Measurements from ENCODE around the gene EXOSC5. TPM values are rescaled to one million over a fixed set of nuclear protein-coding genes. Genes with fewer than 3 reads are reported as not detected.

The EXOSC5 gene
- total RNA-seq, 1 experiment from 2014 or later = 24.4 TPM

GRCh38 chr19:41431426-41432386 lies 34.5 kb upstream of the EXOSC5 start:
- peaks cover 48% of the 10 kb centered on the region for H3K36me3 ChIP-seq
- no peak overlapping the region for H3K4me3 ChIP-seq
- H3K9me3 ChIP-seq (replicated peaks) = no peaks in the 10 kb centered on the region
- no peaks in the 10 kb centered on the region for H3K4me1 ChIP-seq (replicated peaks)
- DNase-seq (ENCODE audit: low read depth in 1 of 2, low spot score in 2 of 2) = no peak
- no peak overlapping the region for H3K27ac ChIP-seq
- no peaks in the 10 kb centered on the region for H3K27me3 ChIP-seq (replicated peaks)

- DNase-seq (ENCODE audit: low read depth in 1 of 2, low spot score in 2 of 2) = no peak
- Histone ChIP-seq H3K4me3 (no peak overlapping the region), H3K27ac (no peak overlapping the region)
These were observed 33.8 kb upstream of the EXOSC5 start for GRCh38 chr19:41430922-41431321.

GRCh38 chr19:41428481-41428859 lies 31.3 kb upstream of the EXOSC5 start:
- H3K27me3 ChIP-seq (replicated peaks) = no peaks in the 10 kb centered on the region

More at GRCh38 chr19:41430922-41431321, 33.8 kb upstream of the EXOSC5 start:
- no peaks in the 10 kb centered on the region for H3K4me1 ChIP-seq (replicated peaks)
- H3K36me3 ChIP-seq = peaks cover 44% of the 10 kb centered on the region
- no peaks in the 10 kb centered on the region for H3K9me3 ChIP-seq (replicated peaks)
- no peaks in the 10 kb centered on the region for H3K27me3 ChIP-seq (replicated peaks)

GRCh38 chr19:41427647-41428480 lies 30.7 kb upstream of the EXOSC5 start:
- H3K4me1 ChIP-seq (replicated peaks) = no peaks in the 10 kb centered on the region
- no peak overlapping the region for H3K4me3 ChIP-seq
- no peaks in the 10 kb centered on the region for H3K9me3 ChIP-seq (replicated peaks)
- H3K27ac ChIP-seq = no peak overlapping the region
- H3K27me3 ChIP-seq (replicated peaks) = no peaks in the 10 kb centered on the region
- DNase-seq (ENCODE audit: low read depth in 1 of 2, low spot score in 2 of 2) = no peak
- peaks cover 40% of the 10 kb centered on the region for H3K36me3 ChIP-seq

More at GRCh38 chr19:41428481-41428859, 31.3 kb upstream of the EXOSC5 start:
- Histone ChIP-seq H3K27ac (no peak overlapping the region), H3K9me3 (replicated peaks) (no peaks in the 10 kb centered on the region), H3K4me1 (replicated peaks) (no peaks in the 10 kb centered on the region), H3K4me3 (no peak overlapping the region), H3K36me3 (peaks cover 42% of the 10 kb centered on the region)
- DNase-seq (ENCODE audit: low read depth in 1 of 2, low spot score in 2 of 2) = no peak

DNA sequence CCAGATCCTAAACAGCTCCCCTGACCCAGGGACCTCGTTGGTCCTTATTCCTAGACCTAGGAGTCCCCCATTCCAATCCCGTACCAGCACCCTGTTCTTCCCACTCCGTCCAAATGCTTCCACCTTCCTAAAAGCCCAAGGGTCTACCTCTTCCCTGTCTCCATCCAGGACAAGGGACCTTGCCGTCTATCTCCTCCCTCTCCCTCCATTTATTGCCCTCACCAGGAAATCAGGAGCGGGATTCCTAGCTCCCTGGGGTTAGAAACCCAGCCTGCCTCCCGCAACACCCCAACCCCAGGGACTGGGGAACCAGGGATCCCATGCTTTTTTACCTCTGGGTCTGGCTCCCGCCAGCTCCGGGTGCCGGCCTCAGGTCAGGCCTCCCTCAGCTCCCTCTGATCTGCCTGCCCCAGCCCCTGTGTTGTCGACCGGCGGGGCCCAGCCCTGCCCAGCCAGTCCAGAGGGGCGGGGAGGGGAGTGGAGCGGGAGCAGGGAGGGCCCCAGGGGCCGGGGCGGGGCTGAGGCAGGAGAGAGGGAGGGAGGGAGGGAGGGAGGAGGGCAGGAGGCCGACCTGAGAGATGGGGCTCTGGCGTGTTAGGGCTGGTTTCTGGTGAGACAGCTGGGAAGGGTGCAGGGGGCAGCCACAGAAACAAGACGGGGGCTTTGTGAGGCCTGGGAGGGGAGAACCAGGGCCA lies 29.9 kb upstream of the EXOSC5 start, which contains the start of gene B3GNT8:
TSS of gene B3GNT8 (minus strand) at position 423 of the 695 bp plus-strand sequence. CDS start 596 bp downstream, outside the sequence.
- Histone ChIP-seq H3K4me3 (no peak within 1 kb of the TSS), H3K4me1 (replicated peaks) (no peaks in the 10 kb centered on the region), H3K27me3 (replicated peaks) (no peaks in the 10 kb centered on the region), H3K9me3 (replicated peaks) (no peaks in the 10 kb centered on the region), H3K36me3 (peaks cover 42% of the 10 kb centered on the region), H3K27ac (no peak within 1 kb of the TSS)
- no peak for DNase-seq (ENCODE audit: low read depth in 1 of 2, low spot score in 2 of 2)

GRCh38 chr19:41426116-41426841 lies 29.1 kb upstream of the EXOSC5 start:
- no peaks in the 10 kb centered on the region for H3K4me1 ChIP-seq (replicated peaks)
- DNase-seq (ENCODE audit: low read depth in 1 of 2, low spot score in 2 of 2) = no peak
- no peak overlapping the region for H3K27ac ChIP-seq
- H3K9me3 ChIP-seq (replicated peaks) = no peaks in the 10 kb centered on the region
- no peak overlapping the region for H3K4me3 ChIP-seq
- peaks cover 36% of the 10 kb centered on the region for H3K36me3 ChIP-seq
- H3K27me3 ChIP-seq (replicated peaks) = no peaks in the 10 kb centered on the region

- Histone ChIP-seq H3K4me3 (no peak overlapping the region), H3K27ac (no peak overlapping the region), H3K4me1 (replicated peaks) (no peaks in the 10 kb centered on the region), H3K9me3 (replicated peaks) (no peaks in the 10 kb centered on the region), H3K27me3 (replicated peaks) (no peaks in the 10 kb centered on the region), H3K36me3 (peaks cover 34% of the 10 kb centered on the region)
- DNase-seq (ENCODE audit: low read depth in 1 of 2, low spot score in 2 of 2) = no peak
These were observed 28.3 kb upstream of the EXOSC5 start for GRCh38 chr19:41425174-41426115.

DNA sequence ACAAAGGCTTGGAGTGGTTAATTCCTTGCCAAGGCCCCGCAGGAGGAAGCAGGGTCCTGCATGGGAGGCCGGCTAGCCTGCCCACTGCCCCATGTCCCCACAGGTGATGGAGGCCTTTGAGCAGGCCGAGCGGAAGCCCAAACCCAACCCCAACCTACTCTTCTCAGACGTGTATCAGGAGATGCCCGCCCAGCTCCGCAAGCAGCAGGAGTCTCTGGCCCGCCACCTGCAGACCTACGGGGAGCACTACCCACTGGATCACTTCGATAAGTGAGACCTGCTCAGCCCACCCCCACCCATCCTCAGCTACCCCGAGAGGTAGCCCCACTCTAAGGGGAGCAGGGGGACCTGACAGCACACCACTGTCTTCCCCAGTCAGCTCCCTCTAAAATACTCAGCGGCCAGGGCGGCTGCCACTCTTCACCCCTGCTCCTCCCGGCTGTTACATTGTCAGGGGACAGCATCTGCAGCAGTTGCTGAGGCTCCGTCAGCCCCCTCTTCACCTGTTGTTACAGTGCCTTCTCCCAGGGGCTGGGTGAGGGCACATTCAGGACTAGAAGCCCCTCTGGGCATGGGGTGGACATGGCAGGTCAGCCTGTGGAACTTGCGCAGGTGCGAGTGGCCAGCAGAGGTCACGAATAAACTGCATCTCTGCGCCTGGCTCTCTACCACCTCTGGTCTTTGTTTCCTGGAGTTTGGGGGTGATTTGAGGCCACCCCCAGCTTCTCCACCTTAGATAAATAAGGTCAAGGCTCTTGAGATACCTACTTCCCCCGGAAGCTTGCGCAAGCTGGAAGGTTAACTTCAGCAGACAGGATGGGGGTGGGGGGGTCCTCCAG lies 27.4 kb upstream of the EXOSC5 start:
- H3K27me3 ChIP-seq (replicated peaks) = no peaks in the 10 kb centered on the region
- H3K9me3 ChIP-seq (replicated peaks) = no peaks in the 10 kb centered on the region
- peaks cover 35% of the 10 kb centered on the region for H3K36me3 ChIP-seq

DNA sequence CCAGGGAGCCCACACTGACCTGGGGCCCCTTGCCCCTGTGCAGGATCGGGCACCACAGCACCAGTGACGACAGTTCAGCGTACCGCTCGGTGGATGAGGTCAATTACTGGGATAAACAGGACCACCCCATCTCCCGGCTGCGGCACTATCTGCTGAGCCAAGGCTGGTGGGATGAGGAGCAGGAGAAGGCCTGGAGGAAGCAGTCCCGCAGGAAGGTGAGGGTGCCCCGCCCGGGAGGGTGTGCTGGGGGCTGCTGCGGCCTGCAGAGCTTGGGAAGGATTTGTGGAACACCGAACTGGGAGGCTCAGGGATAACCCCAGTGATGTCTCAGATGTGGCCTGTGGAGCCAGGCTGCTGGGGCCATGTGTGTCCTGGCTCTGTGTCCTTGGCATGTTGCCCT lies 25.8 kb upstream of the EXOSC5 start:
- H3K9me3 ChIP-seq (replicated peaks) = no peaks in the 10 kb centered on the region
- H3K36me3 ChIP-seq = peaks cover 39% of the 10 kb centered on the region
- H3K4me3 ChIP-seq = no peak overlapping the region
- no peaks in the 10 kb centered on the region for H3K4me1 ChIP-seq (replicated peaks)
- H3K27ac ChIP-seq = no peak overlapping the region
- DNase-seq (ENCODE audit: low read depth in 1 of 2, low spot score in 2 of 2) = no peak
- no peaks in the 10 kb centered on the region for H3K27me3 ChIP-seq (replicated peaks)

More for the DNA sequence above, 27.4 kb upstream of the EXOSC5 start:
- no peak overlapping the region for H3K4me3 ChIP-seq
- no peaks in the 10 kb centered on the region for H3K4me1 ChIP-seq (replicated peaks)
- no peak for DNase-seq (ENCODE audit: low read depth in 1 of 2, low spot score in 2 of 2)
- no peak overlapping the region for H3K27ac ChIP-seq

DNA sequence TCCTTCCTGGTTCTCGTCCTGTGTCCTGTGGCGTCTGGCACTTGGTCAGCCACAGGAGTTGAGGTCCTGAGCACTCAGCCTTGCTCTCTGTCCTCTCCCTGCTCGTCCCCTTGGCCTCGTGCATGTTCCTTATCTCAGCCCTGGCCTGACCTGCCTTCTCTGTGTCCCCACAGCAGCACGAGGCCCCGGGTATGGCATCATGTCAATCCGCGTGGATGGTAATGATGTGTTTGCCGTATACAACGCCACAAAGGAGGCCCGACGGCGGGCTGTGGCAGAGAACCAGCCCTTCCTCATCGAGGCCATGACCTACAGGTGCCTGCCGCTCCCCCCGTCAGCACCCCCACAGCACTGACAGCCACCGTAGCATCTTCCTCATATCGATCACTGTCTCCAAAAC lies 25.3 kb upstream of the EXOSC5 start:
- H3K4me3 ChIP-seq = no peak overlapping the region
- H3K36me3 ChIP-seq = peaks cover 39% of the 10 kb centered on the region
- no peaks in the 10 kb centered on the region for H3K4me1 ChIP-seq (replicated peaks)
- H3K27me3 ChIP-seq (replicated peaks) = no peaks in the 10 kb centered on the region
- no peaks in the 10 kb centered on the region for H3K9me3 ChIP-seq (replicated peaks)
- no peak for DNase-seq (ENCODE audit: low read depth in 1 of 2, low spot score in 2 of 2)
- H3K27ac ChIP-seq = no peak overlapping the region

GRCh38 chr19:41421973-41422372 lies 24.8 kb upstream of the EXOSC5 start:
- no peaks in the 10 kb centered on the region for H3K4me1 ChIP-seq (replicated peaks)
- no peak for DNase-seq (ENCODE audit: low read depth in 1 of 2, low spot score in 2 of 2)
- no peaks in the 10 kb centered on the region for H3K9me3 ChIP-seq (replicated peaks)
- no peaks in the 10 kb centered on the region for H3K27me3 ChIP-seq (replicated peaks)
- H3K4me3 ChIP-seq = no peak overlapping the region
- no peak overlapping the region for H3K27ac ChIP-seq
- peaks cover 39% of the 10 kb centered on the region for H3K36me3 ChIP-seq
